Measurements from ENCODE around the gene EPHB2.

Gene EPHB2

DNA sequence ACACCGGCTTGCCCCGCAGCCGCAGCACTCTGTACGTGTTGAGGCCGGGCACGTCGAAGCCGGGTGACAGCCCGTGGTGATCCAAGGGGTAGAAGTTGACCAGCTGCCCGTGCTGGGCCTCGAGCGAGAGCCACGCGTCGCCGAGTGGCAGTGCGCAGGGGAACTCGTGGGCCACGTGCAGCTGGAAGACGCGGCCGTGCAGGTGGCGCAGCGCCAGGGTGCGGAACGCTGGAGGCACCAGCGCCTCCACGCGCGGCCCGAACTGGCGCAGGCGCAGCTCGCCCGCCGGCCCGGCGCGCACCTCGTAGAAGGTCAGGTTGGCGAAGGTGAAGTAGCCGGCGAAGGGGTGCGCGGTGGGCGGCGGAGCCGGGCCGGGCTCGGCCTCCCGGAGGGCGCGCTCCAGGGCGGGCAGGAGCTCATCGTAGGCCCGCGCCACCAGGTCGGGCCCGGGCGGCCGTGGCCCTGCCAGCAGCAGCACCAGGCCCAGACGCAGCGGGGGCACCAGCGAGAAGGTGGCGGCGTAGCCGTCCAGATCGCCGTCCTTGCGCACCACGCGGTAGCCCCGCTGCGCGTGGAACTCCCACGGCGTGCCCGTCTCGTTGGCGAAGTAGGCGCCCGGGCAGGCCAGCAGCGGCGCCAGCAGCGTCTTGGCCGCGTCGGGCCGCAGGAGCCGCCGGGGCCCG is 242.6 kb downstream of the EPHB2 start:
- DNase-seq (ENCODE audit: low spot score): no peak

DNA sequence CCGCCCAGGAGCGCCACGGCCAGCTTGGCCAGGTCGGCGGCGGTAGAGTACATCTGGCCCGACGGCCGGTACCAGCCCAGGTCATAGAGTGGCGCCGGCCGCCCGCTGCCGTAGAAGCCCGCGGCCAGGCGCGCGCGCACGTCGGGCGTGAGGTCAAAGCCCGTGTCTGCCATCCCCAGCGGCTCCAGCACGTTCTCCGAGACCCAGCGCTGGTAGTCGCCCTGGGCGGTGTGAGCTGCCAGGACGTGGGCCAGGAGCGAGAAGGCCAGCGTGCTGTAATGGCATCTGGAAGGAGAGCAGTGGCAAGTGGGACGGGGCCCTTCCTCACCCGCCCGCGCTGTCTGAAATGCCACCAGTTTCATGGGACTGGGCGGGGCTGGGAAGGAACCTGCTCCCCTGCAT is 243.1 kb downstream of the EPHB2 start:
- no peak for DNase-seq (ENCODE audit: low spot score)

DNA sequence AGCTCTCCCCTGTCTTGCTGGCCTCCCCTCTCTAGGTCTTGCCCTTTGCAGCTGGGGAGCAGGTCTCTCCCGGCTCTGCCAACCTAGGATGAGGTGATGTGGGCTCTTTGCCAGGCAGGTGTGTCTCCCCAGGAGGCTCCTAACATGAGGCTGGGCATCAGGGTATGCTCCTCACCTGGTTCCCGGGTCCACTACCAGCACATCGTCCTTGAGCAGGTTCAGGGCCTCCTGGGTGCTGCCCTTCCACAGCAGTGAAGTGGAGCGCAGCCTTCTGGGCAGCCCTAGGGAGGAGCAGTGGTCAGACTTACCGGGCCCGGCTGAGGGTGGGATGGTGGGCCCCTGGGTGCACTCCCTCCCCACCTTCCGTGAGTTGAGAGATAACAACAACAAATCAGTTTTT is 244.5 kb downstream of the EPHB2 start:
- no peak for DNase-seq (ENCODE audit: low spot score)

DNA sequence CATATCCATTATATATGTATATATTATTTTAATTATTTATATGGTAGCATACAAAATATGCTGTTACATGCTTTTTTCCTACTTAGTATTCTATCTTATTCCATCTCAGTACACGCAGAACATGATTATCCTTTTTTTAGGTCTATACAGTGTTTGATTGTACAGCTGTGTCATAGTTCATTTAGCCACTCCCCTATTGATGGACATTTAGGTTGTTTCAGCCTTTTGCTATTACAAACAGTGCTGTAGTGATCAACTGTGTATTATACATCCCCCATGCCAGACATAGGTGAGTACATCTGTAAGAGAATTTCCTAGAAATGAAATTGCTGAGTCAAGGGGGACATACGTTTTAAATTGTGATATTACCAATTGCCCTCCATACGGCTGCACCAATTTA is 246.4 kb downstream of the EPHB2 start:
- no peak for DNase-seq (ENCODE audit: low spot score)

DNA sequence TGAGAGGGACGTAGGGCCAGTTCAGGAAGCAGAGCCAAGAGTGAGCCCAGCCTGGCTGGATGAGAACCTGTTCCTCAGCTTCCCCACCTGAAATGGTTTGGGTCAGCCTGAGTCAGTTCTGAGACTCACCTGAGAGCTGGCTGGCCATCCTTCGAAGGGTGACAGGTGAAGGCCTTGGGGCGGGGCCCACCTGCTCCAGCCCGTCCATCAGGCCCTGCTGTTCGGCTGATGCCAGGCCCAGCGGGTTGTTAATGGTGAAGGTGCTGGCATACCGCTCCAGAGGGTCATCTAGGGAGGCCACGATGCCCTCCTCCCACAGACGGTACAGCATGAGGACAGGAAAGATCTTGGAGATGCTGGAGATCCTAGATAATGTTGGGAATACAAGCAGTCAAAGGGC is 247.9 kb downstream of the EPHB2 start:
- no peak for DNase-seq (ENCODE audit: low spot score)

DNA sequence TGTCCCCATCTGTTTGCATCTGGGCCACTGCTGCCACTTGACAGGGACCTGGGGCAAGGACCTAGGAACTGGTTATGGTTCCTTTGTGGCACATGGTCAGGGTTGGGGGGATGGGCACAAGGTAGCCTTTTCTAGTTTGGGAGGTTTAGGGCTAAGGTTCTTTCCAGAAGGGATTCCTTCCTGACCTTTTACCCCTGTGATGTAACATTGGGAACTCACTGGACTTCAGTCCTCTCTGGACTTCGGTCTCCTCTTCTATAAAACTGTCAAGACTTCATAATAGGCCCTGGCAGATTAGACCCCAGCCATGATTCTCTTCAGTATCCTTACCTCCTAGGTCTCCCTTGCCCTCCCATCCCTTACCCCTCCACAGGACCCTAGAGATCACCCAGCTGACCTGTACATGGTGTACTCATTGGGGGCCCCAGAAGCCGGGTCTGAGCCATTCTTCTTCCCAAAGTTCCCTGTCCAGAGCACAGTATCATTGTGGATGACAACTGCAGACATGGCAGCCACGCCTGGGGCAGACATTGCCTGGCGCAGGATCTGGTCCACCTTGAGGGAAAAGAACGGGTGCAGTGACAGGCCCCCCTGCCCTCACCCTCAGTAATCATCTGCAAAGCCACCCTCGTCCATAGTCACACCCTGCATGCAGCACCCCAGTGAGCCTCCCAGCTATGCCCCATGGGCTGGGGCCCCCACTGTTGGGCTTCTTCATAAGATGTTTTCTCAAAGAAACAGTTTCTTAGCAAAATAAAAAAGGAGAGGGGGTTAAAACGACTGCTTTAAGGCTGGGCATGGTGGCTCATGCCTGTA is 249.1 kb downstream of the EPHB2 start:
- DNase-seq (ENCODE audit: low spot score): peak; percentile 42

DNA sequence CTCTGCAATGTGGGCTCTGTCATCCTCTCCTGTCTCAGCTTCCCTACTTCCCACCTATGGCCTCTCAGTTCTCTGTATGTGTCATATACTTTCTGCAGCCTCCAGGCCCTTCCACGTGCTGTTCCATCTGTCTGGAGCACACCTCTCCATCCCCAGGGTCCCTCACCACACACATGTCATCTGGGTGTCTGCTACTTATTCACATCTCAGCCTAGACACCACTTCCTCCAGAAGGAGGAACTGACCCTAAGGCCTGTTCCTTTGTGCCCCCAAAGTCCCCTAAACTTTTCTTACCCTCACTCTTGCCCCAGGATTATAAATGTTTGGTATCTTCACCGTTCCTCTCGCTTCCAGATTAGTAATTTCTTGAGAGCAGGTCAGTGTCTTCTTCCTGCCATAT is 251.9 kb downstream of the EPHB2 start:
- DNase-seq (ENCODE audit: low spot score): no peak

DNA sequence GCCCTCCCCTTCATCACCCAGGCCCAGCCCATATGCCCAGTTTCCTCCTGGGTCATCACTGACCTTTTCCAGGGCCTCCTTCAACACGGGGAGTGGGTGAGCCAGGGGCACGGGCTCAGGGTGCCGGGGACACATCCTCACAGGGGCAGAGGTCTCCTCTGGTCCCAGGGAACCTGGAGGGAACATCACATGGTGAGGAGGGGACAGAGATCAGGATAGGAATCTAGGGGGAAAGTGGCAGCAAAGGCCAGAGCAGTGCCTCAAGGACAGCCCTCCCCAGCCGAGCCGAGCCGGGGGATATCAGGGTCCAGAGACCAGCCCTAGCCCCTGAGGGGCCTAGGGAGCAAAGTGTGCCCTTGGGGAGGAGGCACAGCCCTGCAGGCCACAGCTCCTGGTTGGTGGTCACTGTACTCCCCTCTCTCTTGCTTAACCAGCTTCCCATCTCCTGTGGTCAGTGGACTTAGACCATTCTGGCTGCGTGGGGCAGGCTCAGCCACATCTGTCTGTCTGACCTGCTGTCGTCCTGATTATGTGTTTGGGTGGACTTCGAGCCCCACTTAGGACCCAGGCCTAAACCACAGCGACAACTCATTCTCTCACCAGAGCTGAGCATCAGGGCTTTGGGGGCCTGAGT is 252.5 kb downstream of the EPHB2 start:
- DNase-seq (ENCODE audit: low spot score): no peak

DNA sequence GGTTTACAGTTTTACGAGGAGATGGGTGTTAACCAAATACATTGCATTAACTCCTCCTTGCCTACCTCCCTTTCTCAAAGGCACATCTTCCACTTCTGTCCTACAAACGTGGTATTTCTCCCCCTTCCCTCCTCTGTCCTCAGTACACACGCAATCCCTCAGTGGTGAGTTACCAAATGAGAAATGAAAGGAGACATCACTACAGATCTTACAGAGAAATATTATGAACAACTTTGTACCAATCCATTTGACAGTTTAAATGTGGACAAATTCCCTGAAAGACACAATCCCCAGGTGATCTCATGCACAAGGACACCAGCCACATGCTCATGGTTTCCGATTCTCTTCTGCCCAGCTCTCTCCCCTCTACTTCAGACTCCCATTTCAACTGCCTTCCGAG is 255.7 kb downstream of the EPHB2 start:
- DNase-seq (ENCODE audit: low spot score): no peak

DNA sequence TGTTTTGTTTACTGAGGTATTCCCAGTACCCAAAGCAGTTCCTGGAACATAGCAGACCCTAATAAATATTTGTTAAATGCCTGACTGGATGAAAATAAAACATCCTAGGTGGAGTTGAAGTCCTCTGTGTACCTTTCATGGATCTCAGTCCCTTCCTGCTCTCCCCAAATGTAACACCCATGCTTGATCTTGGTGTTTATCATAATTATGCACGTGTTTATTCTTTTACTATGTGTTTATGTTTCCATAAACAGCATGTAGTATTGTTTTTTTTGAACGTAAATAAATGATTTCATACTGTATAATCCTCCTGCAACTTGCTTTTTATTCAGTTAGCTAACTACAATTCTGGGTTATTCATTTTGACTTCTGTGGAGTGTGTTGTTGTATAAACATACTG is 257.2 kb downstream of the EPHB2 start:
- DNase-seq (ENCODE audit: low spot score): no peak

DNA sequence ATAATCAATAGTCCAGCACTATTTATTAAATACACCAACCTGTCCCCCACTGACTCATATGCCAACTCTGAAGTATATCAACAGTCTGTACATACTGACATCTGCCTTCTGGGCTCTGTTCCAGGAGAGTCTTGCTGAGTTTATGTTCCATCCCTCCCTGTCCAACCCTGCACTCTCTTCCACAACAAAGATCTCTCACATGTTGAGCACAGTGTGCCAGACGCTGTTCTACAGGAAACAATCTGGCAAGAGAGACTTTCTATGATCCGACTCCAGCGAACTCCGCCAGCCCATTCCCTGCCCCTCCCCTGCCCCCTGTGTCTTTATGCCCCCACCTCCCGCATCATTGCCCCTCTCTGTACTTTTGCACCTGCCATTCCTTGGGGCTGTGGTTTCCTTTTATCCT is 258.7 kb downstream of the EPHB2 start:
- no peak for DNase-seq (ENCODE audit: low spot score)

DNA sequence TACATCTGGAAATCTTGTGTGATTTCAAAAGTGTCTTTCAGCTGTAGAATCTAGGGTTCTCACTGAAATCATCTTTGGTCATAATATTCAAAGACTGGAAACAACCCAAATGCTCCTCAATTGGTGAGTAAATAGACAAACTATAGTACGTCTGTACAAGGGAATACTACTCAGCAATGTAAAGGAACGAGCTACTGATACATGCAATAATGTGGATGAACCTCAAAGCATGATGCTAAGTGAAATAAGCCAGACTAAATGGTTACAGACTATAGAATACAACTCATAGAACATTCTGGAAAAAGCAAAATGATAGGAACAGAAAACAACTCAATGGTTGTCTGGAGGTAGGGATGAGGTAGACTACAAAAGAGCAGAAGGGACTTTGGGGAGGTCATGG is 259.5 kb downstream of the EPHB2 start:
- no peak for DNase-seq (ENCODE audit: low spot score)
